Measurements from ENCODE around the gene AHRR.
"Not testable (repeated sequence)": the region's sequence is repeated elsewhere in the genome, so short reads cannot be mapped to it uniquely, and the experiment has no call there.

GRCh38 chr5:369869-370236, 48.3 kb downstream of the AHRR start:
- TF ChIP-seq POLR2A, CTCF (IDR thresholded peaks at IDR 0.05): not testable (repeated sequence)
